Prostate gland (tissue), 2 donors: ENCODE measurements around the gene RAB30. TPM values are rescaled to one million over a fixed set of nuclear protein-coding genes. Genes with fewer than 3 reads are reported as not detected.

Source experiments
- DNase-seq: peaks from one replicate; pipeline ENCODE4 v3.0.0-alpha.2; 2019; ENCODE audit warnings: low spot score
- H3K27ac ChIP-seq, 2 donors: fragments of 200-600 bp; sonication (generic); 2 replicates each; pipeline ENCODE4 v1.5.1; 2017 to 2019
- H3K27me3 ChIP-seq: fragments of 200-600 bp; sonication (generic); replicated peaks from 2 replicates; pipeline ENCODE4 v1.5.1; 2019; ENCODE audit not compliant: insufficient read depth
- H3K36me3 ChIP-seq, 2 donors: fragments of 200-600 bp; sonication (generic); 1 replicate in 1 of 2; 2 replicates in 1 of 2; pipeline versions ENCODE4 v1.5.1 to v1.8.1; 2017 to 2019
- H3K4me1 ChIP-seq: fragments of 200-600 bp; sonication (generic); replicated peaks from 2 replicates; pipeline ENCODE4 v1.5.1; 2019
- H3K4me3 ChIP-seq, 2 donors: fragments of 200-600 bp; sonication (generic); 2 replicates each; pipeline ENCODE4 v1.5.1; 2017 to 2019
- H3K9me3 ChIP-seq: fragments of 200-600 bp; sonication (generic); 2 replicates; pipeline ENCODE4 v1.5.1; 2017
- POLR2A ChIP-seq: fragments of 450-650 bp; IDR thresholded peaks from one replicate; pipeline ENCODE4 v1.6.1; 2016; ENCODE audit warnings: antibody characterized with exemption, mild to moderate bottlenecking
- POLR2AphosphoS5 ChIP-seq: sonication (generic); formaldehyde crosslinking; IDR thresholded peaks from one replicate; pipeline ENCODE4 v1.6.1; 2017; ENCODE audit warnings: antibody characterized with exemption
- WGBS: methylation state at CpG from one replicate; pipeline ENCODE4 v1.1.5; 2018; 5-methylcytosine and 5-hydroxymethylcytosine counted together
- intact Hi-C: fragments of 100-400 bp; cut with DNase I; formaldehyde crosslinking; loops from one replicate; pipeline ENCODE4 v1.14.2; 2022
- small RNA-seq, 2 donors: library from RNA; depleted of rRNA; stranded (forward); fragments of <200 nt; gene quantifications; one replicate each; pipeline ENCODE3, GENCODE V24; 2016
- total RNA-seq, 2 donors: library from RNA; depleted of rRNA; stranded (reverse); fragments of >200 nt; gene quantifications; one replicate each; pipeline ENCODE4 v1.1.0, GENCODE V29; 2016
- TF ChIP-seq, protein P1 (sequence below), 4 experiments: fragments of 200-600 bp in 2 of 4; fragments of 450-650 bp in 2 of 4; sonication (generic) in 2 of 4; IDR thresholded peaks; 1 replicate in 3 of 4; 2 replicates in 1 of 4; pipeline ENCODE4 v1.5.1; 2016 to 2019; ENCODE audit warnings: antibody characterized with exemption in 4 of 4, mild to moderate bottlenecking in 2 of 4, moderate library complexity in 2 of 4

Gene RAB30
- total RNA-seq, 2 donors from 2014 or later = 13.3 to 15.9 TPM

DNA sequence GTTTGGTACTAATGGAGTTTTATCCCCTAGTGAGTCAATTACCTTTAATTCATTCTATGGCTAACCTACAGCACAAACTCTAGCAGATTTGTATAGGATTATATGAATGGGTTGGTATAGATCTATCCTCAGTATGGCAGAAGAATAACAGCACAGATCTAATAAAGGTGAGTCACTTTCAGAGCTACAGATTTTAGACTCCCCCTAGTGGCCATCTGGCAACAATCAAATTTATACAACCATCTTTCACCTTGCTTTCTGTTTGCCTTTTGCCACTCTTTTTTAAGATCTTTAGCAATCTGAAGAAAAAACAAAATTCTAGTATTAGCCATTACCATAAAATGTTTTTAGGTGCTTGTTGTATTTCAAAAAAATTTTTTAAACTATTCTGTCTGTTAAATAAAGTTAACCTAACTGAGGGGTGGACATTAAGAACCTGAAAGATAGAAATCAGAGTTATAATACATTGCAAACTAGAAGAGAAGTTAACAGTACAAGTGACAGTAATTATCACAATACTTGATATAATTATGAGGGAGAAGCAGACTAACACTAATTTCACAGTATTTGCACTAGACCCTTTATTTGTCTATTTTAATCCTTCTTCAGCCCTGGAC lies 144.3 kb downstream of the RAB30 start:
- no peaks in the 10 kb centered on the region for H3K27me3 ChIP-seq
- H3K36me3 ChIP-seq = no peaks in the 10 kb centered on the region
- TF ChIP-seq POLR2AphosphoS5 = peak; percentile 12
- no peak for TF ChIP-seq POLR2A
- TF ChIP-seq, protein P1, sequence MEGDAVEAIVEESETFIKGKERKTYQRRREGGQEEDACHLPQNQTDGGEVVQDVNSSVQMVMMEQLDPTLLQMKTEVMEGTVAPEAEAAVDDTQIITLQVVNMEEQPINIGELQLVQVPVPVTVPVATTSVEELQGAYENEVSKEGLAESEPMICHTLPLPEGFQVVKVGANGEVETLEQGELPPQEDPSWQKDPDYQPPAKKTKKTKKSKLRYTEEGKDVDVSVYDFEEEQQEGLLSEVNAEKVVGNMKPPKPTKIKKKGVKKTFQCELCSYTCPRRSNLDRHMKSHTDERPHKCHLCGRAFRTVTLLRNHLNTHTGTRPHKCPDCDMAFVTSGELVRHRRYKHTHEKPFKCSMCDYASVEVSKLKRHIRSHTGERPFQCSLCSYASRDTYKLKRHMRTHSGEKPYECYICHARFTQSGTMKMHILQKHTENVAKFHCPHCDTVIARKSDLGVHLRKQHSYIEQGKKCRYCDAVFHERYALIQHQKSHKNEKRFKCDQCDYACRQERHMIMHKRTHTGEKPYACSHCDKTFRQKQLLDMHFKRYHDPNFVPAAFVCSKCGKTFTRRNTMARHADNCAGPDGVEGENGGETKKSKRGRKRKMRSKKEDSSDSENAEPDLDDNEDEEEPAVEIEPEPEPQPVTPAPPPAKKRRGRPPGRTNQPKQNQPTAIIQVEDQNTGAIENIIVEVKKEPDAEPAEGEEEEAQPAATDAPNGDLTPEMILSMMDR (IDR thresholded peaks at IDR 0.05) = peak; percentile 71 to 80 (median 75)
- no peaks in the 10 kb centered on the region for H3K9me3 ChIP-seq
- no peak overlapping the region for H3K27ac ChIP-seq
- H3K4me3 ChIP-seq = no peak overlapping the region
- no peaks in the 10 kb centered on the region for H3K4me1 ChIP-seq
- DNase-seq = peak; percentile 38
- intact Hi-C loops = no loop called here

DNA sequence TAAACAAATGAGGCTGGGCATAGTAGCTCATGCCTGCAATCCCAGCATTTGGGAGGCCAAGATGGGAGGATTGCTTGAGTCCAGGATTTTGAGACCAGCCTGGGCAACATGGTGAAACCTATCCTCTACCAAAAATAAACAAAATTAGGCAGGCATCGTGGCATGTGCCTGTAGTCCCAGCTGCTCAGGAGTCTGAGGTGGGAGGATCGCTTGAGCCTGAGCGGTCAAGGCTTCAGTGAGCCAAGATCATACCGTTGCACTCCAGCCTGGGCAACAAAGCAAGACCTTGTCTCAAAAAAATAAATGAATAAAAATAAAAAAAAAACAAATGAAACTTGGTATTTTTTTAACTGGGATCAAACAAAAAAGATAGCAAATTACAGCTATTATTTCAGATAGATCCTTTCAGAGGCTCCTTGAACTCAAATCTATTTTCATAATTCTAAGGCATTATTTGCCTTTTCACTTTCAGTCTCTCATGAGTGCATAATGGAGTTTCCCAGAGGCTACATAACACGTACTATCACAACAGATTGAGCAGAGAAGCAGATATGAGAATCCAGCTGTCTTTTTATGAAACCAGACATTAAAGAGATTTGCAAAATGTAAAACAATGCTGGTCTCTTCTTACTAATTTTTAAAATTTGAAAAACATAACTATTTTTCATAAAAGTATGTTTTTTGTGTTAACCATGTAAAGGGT lies 147.0 kb downstream of the RAB30 start:
- TF ChIP-seq, protein P1 (IDR thresholded peaks at IDR 0.05) = no peak
- 93% methylated on average over 5 of the region's 5 CpGs for WGBS
- Histone ChIP-seq H3K36me3 (no peaks in the 10 kb centered on the region), H3K27ac (no peak overlapping the region), H3K4me3 (no peak overlapping the region), H3K4me1 (no peaks in the 10 kb centered on the region), H3K27me3 (no peaks in the 10 kb centered on the region), H3K9me3 (no peaks in the 10 kb centered on the region)
- intact Hi-C loops = no loop called here
- no peak for DNase-seq

Small RNAs within 50 kb of the gene (small RNA-seq; reads per million reads assigned to genes)
- 0 reads per million in 2 donors for gene SNORA70E

Other genes with a start within 250 kb of the RAB30 start
- gene PRCP, start 171.5 kb downstream of the RAB30 start, total RNA-seq = 10 to 100 TPM; 41.8 to 67.7 TPM
- 1 to 10 TPM; 1.3 to 6.5 TPM for gene DDIAS, start 170.2 kb downstream of the RAB30 start, total RNA-seq
- 10 to 100 TPM; 64.1 to 75.2 TPM for gene PCF11, start 85.2 kb upstream of the RAB30 start, total RNA-seq
- 10 to 100 TPM; 11.6 to 24.5 TPM for gene ANKRD42, start 121.8 kb upstream of the RAB30 start, total RNA-seq
- gene CCDC90B, start 214.5 kb upstream of the RAB30 start, total RNA-seq = 10 to 100 TPM; 43.8 to 48.2 TPM